GM18511 (cell line): ENCODE data around the gene OTOS.

Experiments
- ATAC-seq: cut with Tn5 transposase; IDR thresholded peaks from one replicate; pipeline ENCODE4 v1.9.1; 2021; ENCODE audit warnings: mild to moderate bottlenecking, moderate library complexity; ENCODE audit not compliant: unreplicated experiment

Gene OTOS

DNA sequence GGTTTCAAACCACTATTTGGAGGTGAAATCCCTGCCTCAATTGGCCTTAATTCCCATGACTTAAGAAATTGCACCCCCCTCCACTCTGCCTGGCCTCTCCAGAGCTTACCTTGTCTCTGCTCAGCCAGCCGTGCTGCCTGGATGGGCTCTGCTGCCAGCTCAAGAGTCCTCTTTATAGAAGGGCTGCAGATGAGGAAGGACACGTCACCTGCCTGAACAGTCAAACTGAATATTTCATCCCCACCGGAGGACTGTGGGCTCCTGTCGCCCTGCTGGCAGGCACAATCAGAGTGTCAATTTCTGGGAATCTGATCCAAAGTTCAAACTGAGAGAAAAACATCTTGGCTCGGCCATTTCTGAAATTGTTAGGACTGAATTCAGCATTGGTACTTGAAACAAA lies at the start of gene OTOS:
OTOS (minus strand) TSS at position 148 of the 400 bp plus-strand sequence. CDS start 332 bp downstream, outside the sequence.
- ATAC-seq = no peak

DNA sequence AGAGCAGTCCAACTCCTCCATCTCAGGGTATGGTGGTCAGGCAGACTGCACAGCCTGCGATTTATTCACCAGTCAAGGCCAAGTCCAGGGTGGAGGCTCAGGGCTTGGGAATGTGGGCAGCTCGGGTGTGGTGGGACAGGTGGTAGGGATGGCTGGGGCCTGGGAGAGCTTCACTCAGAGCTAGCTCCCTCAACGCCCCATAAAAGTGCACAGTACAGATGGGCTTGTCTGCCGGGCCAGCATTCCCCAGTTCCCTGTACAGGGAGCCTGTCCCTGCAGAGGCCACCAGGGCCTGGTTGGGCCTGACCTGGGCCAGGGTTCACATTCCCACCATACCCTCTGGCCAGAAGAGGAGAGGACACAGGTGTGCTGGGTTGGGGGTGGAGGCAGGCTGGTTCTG lies 49.2 kb upstream of the OTOS start:
- ATAC-seq = no peak

DNA sequence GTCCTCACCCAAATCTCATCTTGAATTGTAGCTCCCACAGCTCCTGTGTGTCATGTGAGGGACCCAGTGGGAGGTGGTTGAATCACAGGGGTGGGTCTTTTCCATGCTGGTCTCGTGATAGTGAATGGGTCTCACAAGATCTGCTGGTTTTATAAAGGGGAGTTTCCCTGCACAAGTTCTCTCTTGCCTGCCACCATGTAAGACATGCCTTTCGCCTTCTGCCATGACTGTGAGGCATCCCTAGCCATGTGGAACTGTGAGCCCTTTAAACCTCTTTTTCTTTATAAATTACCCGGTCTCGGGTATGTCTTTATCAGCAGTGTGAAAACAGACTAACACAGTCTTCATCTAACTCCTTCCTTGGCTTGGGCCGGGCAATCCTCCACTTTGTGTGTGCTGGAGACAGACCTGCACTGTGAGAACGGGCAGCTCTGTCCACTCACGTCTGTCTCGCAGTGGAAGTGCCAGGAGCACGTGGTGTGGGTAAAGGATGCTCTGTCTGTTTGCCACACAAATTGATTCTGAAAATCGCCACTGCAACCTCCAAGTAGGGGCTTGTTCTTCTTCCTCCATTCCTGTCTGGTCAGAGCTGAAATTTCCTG lies 47.6 kb upstream of the OTOS start:
- no peak for ATAC-seq

DNA sequence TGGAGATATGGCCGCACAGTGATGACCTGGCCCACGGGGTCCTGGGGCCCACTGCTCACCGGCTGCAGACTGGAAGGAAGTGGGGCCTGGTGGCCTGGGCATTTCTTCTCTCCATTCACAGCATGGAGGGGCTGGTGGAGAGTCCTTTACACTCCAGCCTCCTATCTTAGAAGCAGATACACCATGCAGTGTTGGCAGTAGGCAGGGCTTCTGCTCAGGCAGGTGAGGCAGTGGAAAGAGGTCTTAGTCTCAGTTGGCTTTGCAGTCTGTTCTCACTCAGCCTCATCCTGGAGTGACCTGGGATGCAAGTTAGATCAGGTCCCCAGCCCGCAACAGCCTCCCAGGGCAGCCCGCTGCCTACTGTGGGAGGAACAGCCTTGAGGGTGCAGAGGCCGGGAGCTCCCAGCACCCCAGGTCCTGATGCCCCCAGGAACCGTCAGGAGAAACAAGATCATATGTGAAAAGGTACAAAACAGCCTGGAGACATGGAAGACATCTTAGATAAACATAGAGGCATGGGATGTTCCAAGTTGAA lies 45.8 kb upstream of the OTOS start:
- no peak for ATAC-seq

DNA sequence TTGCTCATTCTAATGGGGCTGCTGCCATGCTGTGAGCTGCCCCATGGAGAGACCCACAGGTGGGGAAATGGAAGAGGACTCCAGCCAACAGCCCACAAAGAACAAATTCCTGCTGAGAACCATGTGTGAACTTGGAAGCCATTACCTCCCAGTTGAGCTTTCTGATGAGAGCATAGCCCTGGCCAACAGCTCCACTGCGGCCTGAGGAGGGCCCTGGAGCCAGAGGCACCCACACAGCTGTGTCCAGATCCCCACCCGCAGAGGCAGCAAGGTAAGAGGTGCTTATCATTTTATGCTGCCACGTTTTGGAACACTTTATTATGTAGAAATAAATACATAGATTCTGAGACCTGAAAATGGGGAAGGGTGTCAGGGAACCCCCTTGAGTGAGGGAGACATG lies 44.2 kb upstream of the OTOS start:
- no peak for ATAC-seq

DNA sequence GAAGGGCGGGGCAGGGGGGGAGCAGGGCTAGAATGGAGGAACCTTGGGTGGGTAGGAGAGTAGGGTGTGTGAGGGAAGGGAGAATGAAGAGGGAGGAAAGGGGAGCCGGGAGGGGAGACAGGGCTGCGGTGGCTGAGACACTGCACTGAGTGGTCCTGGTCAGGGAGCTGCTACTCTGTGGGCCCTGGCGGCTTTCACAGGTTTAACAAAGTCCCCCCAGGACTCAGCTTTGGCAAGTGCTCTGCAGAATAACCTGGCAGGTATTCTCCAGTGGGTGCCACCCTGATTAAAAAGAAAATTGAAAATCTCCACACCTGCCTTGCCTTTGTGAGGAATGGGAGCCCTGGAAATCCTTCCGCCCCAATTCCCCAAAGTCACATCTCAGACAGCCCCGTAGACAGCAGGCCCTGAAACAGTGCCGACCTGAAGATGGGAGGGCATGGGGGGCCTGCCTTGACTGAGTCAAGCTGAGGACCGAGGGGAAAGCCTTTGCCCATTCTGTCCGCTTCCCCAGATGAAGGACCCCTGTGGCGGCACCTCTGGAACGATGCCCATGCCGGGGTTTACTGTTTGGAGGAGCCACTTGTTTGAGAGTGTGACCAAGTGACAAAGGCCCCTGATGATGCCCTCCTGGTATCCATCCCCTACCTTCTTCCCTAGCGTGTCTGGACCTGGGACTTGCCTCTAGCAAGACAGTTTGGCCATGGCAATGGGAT lies 43.6 kb upstream of the OTOS start:
- ATAC-seq = no peak

DNA sequence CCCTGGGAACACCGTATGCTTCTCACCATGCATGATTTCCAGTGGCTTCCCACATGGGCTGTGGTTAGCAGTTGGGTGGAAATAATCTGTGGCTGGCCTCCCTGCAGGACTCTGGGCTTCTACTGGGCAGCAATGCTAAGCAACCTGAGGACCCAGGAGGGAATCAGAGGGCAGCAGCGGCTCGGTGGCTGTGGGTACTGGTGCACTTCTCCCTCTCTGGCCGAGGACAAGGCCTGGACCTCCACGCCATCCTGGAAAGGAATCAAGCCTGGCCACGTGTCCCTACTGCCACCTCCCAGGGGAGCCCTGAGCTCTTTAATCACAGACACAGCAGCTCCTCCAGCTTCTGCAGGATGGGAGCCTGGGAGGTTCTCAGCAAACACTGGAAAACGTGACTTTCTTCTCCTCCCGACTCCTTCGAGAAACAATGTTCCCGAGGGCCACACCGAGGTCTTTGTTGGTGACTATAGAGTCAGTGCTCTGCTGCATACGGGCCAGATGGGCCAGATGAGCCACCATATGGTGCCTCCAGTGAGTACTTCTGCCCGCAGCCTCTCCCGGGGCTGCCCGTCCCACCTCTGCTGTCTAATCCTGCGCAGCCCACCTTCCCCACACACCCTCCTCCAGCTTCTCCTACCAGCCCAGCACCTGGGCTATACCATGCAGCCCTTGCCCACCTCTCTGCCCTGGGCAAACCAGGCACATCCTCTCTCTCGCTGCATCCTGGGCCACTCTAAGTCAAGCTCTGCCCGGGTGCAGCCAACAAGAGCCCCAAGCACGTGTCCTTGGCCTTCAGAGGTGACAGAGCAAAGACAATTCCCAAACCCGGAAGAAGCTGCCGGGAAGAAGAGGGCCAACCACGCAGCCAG lies 42.8 kb upstream of the OTOS start:
- ATAC-seq = no peak

DNA sequence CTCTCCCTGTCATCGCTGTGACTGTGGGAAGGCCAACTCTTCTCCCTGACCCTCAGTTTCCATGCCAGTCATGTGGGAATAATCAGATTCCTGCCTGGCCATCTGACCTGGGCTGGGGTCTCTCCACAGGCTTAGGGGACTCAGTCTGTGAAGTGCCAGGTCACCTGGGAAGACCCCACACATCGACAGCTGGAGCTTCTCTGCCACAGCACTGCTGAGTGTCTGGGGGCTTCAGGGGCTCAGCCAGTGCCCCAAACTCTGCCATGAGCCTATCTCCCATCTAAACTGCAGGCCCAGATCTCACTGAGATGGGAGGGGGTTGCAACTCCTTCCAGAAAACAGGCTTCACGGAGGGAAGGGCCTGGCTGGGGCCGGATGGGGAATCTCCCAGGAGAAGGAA lies 42.0 kb upstream of the OTOS start:
- no peak for ATAC-seq

DNA sequence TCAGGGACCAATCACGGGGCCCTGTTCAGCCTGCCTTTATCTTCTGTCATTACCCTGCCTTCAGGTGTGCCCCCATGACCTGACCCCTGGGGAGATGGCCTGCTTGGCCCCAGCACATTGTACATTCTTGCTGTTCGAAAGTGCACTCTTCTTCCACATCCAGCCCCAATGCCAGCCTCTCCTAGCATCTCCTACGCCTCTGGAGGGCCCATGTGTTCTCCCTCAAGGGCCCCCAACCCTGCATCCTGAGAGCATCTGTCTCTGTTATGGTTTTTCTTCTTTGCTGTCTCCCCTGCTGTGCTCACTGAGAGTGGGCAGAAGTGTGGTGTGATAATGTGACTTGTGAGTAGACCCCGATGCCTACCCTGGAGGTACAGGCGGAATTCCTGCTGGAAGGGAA lies 41.5 kb upstream of the OTOS start:
- no peak for ATAC-seq

DNA sequence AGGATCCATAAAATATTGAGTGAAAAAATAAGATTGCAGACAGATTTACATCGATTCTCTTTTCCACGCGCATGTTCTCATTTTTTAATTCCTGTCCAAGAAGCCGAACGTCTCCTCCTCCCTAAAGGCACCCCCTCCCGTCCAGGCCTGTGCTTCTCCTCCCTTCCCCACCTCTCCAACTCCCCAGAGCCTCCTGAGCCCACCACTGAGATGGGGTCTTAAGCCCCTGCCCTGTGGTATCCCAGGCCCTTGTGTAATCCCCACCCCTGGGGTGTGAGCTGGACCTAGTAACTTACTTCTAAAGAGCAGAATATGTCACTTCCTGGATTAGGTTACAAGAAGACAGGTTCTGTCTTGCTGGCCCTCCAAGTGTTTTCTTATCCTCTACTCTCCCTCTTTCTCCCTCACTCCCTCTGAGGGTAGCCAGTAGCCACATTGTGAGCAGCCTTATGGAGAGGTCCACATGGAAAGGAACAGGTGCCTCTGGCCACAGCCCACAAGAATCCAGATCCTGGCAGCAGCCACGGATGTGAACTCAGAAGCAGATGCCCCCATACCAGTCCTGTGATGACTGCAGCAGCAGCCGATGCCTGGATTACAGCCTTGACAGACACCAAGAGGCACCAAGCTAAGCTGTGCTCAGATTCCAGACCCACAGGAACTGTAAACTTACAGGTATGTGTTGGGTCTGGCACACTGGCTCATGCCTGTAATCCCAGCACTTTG lies 39.6 kb upstream of the OTOS start:
- ATAC-seq = no peak

DNA sequence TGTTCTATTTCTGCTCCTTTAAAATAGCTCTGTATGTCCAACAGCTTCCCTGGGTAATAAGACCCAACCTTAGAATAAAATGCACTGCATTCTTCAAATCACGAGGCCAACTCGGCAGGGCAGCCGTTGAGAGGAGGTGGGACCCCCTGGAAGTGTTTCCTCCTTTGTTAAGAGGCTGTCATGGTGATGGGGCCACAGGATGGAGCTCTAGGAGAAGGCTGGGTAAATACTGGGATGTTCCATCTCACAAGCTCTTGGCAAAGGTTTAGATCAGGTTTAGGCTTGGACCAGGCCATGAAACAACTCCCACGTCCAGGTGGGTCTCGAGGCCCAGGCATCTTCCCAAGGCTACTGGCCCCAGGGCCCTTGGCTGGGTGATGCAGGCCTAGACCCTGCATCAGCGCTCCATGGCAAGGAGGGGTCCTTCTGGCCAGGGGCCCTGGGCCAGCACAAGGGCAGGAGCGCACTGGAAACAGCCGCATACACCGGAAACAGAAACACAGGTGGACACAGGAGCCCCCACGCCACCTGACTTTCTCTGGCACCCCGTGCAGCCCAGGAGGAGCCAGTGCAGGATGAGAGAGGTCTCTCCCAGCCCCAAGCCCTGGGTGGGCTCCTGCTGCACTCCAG lies 38.8 kb upstream of the OTOS start:
- no peak for ATAC-seq

DNA sequence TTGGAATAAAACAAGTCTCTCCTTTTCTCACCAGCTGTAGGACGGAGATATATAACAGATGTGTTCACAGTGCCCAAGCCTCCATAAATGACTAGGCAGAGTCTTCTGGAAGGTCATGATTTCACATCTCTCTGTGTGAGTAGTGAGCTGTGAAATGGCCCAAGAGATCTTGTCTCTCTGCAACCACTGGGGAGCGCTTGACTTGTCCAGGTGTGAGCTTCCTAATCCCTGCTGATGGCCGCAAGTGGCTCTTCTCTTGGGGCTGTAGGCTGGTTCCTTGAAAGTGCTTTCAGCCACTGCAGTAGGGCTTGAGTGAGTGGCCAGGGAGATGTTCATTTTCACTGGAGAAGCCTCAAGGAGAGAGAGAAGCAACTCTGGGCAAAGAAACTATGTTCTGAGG lies 38.1 kb upstream of the OTOS start:
- ATAC-seq = no peak

DNA sequence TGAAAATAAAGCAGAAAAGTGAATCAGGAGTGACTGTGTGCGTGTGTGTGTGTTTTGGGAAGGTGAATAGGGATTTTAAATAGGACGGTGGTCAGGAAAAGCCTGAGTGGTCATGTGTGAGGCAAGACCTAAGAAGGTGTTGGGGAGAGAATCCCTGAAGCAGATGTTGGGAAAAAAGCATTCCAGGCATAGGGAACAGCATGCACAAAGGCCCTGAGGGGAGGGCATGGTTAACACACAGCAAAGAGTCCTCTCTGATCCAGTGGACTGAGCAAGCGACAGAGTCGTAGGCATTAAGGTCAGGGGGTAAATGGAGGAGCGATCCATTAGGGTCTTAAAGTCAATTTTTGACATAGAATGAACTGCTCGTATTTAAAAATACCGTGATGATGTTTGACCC lies 34.0 kb upstream of the OTOS start:
- ATAC-seq = no peak

DNA sequence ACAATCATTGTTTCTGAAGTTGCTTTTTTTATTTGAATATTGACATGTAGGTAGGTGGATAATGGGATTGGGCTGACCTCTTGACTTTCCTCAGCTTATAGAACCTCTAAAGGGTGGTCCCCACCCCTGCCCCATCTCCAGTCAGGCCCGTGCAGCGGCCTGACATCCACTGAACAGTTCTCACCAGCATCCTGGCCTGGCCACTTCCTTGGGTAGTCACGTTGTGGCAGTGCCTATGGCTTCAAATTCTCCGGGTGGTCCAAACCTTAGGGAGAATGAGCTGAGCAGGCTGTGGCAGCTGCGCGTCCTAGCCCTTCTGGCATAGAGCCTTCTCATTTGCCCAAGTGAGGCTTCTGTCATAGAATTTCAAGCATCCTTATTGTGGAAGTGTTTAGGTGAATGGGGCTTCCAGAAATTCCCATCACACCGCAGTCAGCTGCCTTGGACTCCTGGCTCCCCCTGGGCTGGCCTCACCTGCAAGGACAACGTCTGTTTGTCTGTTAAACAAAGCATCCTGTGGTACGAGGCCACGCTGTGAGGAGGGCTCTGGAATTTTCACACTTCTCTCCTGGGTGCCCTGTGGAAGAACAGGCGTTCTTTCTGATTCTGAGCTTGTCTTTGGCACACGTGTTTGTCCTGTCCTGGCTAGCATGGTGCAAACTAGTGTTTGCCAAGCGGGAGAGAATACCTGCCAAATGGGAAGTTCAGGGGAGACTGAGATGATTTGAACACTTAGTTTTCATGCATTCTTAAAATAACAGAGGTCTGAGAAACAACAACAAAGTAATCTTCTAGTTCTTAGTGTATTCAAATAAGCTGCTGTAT lies 31.8 kb upstream of the OTOS start:
- no peak for ATAC-seq

DNA sequence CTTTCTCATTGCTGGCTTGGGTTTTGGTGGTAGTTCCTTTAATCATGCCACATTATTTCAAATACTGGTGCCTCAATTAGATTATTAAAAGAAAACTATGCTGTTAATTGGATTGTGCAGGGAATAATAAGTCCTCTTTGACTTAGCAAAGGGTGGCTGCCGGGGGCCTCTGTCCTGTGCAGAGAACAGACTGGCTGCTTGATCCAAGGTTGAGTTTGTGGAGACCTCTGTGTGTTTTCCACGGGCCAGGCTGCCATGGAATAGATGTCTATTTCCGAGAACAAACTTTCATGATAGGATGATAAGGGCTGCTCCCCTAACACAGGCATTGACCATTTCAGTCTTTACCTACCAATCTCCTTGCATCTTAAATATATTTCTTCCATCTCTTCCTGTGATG lies 30.4 kb upstream of the OTOS start:
- ATAC-seq = no peak

DNA sequence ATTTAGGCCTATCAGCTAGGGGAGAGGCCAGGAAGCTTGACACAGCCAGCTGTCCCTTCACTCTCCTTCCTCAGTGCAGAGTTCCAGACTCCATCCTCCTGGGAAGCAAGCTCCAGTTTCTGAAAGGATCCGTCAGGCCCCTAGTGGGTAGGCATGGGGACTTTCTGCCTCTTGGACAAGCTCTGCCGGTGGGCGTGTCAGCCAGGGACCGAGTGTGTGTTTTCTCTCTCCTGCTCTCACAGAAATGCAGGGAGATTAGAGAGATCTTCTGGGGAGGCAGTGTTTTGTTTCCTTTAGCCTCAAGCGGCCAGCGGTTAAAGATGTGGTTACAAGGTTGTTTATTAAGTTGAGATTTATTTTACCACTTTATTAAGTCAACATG lies 29.9 kb upstream of the OTOS start:
- no peak for ATAC-seq

DNA sequence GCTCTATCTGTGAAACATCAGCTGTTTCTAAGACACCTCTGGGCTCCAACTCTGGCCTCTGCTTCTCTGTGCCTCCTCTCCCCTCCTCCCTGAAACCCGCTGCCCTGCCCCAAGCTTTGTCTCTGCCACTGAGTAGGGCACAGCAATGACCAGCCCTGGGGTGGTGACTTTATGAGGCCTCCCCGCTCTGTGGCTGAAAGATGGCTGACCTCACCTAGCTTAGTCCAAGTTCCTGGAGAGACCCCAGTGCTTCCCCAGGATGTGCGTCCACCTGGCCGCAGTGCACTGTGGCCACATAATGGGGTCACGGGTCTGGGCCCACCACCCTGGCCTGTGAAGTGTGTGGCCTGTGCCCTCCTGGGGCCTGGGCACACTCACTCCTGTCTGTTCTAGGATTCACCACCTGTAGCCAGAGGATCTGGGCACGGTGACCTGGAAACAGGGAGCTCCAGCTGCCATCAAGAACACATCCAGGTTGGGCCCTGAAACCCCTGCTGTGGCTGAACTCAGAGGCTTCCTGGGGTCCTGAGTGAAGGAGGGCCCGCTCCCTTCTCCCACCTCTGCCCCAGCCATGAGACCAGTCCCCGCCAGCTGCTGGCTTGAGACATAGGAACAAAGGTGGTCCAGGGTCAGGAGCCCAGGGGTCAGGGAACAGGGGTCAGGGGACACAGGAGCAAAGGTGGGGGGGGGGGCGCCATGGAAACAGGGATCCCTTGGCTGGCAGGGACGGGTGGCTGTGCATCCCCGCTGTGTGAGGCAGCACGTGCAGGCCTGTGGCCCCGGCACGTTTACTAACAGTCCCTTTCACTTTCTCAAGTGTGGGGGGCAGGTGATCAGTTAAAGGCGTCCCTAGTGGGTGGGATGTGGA lies 29.3 kb upstream of the OTOS start:
- ATAC-seq = no peak

DNA sequence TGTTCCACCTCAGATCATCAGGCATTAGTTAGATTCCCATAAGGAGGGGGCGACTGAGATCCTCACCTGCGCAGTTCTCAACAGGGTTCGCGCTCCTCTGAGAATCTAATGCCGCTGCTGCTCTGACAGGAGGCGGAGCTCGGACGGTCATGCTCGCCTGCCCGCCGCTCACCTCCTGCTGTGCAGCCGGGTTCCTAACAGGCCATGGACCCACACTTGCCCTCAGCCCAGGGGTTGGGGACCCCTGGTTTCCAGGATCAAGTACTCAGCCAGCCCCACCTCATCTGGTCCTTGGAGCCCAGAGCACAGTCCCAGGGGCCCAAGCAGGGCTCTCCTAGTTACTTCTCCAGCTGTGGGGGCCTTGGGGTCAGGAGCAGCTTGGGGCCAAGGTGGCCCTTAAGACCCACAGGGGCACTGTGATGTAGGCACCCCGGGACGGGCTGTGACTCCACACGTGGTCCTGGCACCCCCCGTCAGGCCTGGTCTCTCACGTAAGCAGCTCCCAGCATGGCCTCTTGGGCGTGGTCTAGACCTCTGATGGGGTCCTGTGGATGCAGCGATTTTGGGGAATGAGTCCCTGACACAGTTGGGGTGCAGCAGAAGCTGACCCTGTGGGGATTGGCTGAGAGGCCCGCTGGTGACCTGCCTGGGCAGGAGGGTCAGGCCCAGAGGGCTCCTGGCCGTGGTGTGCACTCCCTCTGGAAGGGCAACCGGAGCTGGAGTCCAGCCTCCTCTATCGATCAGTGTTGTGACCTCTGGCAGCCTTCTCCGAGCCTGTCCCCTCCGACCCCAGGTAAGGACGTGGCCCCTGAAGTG lies 28.3 kb upstream of the OTOS start:
- ATAC-seq = no peak
